ENCODE measurements around the gene SWI5.

DNA sequence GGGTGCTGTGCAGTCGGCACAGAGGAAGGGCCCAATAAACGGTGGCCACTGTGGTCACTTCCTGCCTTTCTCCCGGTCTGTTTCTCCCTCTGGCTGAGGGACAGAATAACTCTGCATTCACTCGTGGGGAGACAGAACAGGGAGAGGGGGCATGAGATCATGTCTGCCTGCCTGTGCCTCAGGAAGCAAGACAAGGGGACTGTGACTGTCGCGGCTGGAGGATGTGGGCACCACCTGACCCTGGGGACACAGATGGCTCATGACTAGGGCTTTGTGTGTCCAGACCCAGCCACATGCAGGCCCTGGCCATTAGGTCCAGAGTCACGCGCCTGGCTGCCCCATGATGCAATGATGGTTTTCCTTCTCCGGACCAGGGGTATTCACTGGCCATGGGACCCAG, 40.3 kb downstream of the SWI5 start:
- TF ChIP-seq, protein P1, sequence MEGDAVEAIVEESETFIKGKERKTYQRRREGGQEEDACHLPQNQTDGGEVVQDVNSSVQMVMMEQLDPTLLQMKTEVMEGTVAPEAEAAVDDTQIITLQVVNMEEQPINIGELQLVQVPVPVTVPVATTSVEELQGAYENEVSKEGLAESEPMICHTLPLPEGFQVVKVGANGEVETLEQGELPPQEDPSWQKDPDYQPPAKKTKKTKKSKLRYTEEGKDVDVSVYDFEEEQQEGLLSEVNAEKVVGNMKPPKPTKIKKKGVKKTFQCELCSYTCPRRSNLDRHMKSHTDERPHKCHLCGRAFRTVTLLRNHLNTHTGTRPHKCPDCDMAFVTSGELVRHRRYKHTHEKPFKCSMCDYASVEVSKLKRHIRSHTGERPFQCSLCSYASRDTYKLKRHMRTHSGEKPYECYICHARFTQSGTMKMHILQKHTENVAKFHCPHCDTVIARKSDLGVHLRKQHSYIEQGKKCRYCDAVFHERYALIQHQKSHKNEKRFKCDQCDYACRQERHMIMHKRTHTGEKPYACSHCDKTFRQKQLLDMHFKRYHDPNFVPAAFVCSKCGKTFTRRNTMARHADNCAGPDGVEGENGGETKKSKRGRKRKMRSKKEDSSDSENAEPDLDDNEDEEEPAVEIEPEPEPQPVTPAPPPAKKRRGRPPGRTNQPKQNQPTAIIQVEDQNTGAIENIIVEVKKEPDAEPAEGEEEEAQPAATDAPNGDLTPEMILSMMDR (conservative IDR thresholded peaks at IDR 0.05 in 1 of 2, IDR thresholded peaks at IDR 0.05 in 1 of 2; ENCODE audit: low read depth in 1 of 2, low read length in 2 of 2), result no peak
- no peak for TF ChIP-seq EZH2 (IDR thresholded peaks at IDR 0.05; ENCODE audit: low read length, missing control alignments)
